Measurements from ENCODE around the gene CORO1C.

CORO1C gene

GRCh38 chr12:108712165-108712924 lies 19.0 kb downstream of the CORO1C start:
- DNase-seq (ENCODE audit: low spot score) = no peak
- TF ChIP-seq CTCF (IDR thresholded peaks at IDR 0.05; ENCODE audit: borderline replicate concordance, control extremely low read depth, extremely low read depth, insufficient read depth, missing control alignments) = no peak
- in situ Hi-C loops (cut with MboI; ENCODE audit: low sequenced_read_pairs, unreplicated experiment) = no loop called here

- TF ChIP-seq CTCF (IDR thresholded peaks at IDR 0.05; ENCODE audit: borderline replicate concordance, control extremely low read depth, extremely low read depth, insufficient read depth, missing control alignments) = no peak
- DNase-seq (ENCODE audit: low spot score) = no peak
- in situ Hi-C loops (cut with MboI; ENCODE audit: low sequenced_read_pairs, unreplicated experiment) = no loop called here
These were observed 19.7 kb downstream of the CORO1C start for GRCh38 chr12:108711489-108712164.

GRCh38 chr12:108709697-108710096 lies 21.6 kb downstream of the CORO1C start:
- no peak for TF ChIP-seq CTCF (IDR thresholded peaks at IDR 0.05; ENCODE audit: borderline replicate concordance, control extremely low read depth, extremely low read depth, insufficient read depth, missing control alignments)
- in situ Hi-C loops (cut with MboI; ENCODE audit: low sequenced_read_pairs, unreplicated experiment) = no loop called here
- no peak for DNase-seq (ENCODE audit: low spot score)

- no peak for TF ChIP-seq CTCF (IDR thresholded peaks at IDR 0.05; ENCODE audit: borderline replicate concordance, control extremely low read depth, extremely low read depth, insufficient read depth, missing control alignments)
- in situ Hi-C loops (cut with MboI; ENCODE audit: low sequenced_read_pairs, unreplicated experiment) = no loop called here
- no peak for DNase-seq (ENCODE audit: low spot score)
These were observed 26.8 kb downstream of the CORO1C start for GRCh38 chr12:108704527-108704926.

- TF ChIP-seq CTCF (IDR thresholded peaks at IDR 0.05; ENCODE audit: borderline replicate concordance, control extremely low read depth, extremely low read depth, insufficient read depth, missing control alignments) = no peak
- in situ Hi-C loops (cut with MboI; ENCODE audit: low sequenced_read_pairs, unreplicated experiment) = no loop called here
- DNase-seq (ENCODE audit: low spot score) = no peak
These were observed 28.6 kb downstream of the CORO1C start for GRCh38 chr12:108702595-108703320.

GRCh38 chr12:108701779-108702441 lies 29.4 kb downstream of the CORO1C start:
- no peak for TF ChIP-seq CTCF (IDR thresholded peaks at IDR 0.05; ENCODE audit: borderline replicate concordance, control extremely low read depth, extremely low read depth, insufficient read depth, missing control alignments)
- DNase-seq (ENCODE audit: low spot score) = no peak
- in situ Hi-C loops (cut with MboI; ENCODE audit: low sequenced_read_pairs, unreplicated experiment) = no loop called here

All from GM13976 (cell line).